ENCODE results near the gene SEMA3C.

Gene SEMA3C

GRCh38 chr7:80760292-80760691 lies 158.6 kb downstream of the SEMA3C start:
- no peak for DNase-seq
- Mint-ChIP-seq H3K27ac (no peak overlapping the region), H3K36me3 (ENCODE audit: insufficient read depth) (no peaks in the 10 kb centered on the region), H3K4me1 (ENCODE audit: low read depth in 2 of 2) (no peaks in the 10 kb centered on the region), H3K9me3 (peaks cover 6 to 18% of the 10 kb centered on the region in 2 donors), H3K27me3 (no peaks in the 10 kb centered on the region), H3K4me3 (no peak overlapping the region)
- no peak for ATAC-seq (replicated peaks)

GRCh38 chr7:80752954-80753690 lies 165.7 kb downstream of the SEMA3C start:
- H3K27ac Mint-ChIP-seq = no peak overlapping the region
- no peaks in the 10 kb centered on the region for H3K27me3 Mint-ChIP-seq
- no peak overlapping the region for H3K4me3 Mint-ChIP-seq
- DNase-seq (no peak), ATAC-seq (replicated peaks) (no peak)
- H3K9me3 Mint-ChIP-seq = peaks cover 7 to 24% of the 10 kb centered on the region in 2 donors
- no peaks in the 10 kb centered on the region for H3K36me3 Mint-ChIP-seq (ENCODE audit: insufficient read depth)
- H3K4me1 Mint-ChIP-seq (ENCODE audit: low read depth in 2 of 2) = no peaks in the 10 kb centered on the region

DNA sequence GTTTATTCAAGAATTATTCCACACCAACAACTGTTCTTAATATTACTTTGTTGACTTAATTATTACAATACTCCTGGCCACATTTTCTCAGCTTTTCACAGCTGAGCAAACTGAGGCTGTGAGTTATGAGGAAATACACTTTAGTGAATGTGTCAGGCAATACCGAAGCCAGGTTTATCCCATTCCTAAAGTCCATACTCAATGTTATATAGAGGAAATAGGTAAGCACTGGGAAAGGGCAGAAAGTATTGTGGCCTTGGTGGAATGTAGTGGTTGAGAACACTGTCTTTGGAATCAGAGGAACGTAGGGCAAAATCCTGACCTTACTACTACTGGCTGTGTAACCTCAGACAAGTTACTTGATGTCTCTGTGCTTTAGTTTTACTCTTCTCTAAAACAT lies 169.6 kb downstream of the SEMA3C start:
- DNase-seq (no peak), ATAC-seq (replicated peaks) (no peak)
- Mint-ChIP-seq H3K9me3 (peaks cover 1 to 7% of the 10 kb centered on the region in 2 donors), H3K27me3 (no peaks in the 10 kb centered on the region), H3K4me3 (no peak overlapping the region), H3K4me1 (ENCODE audit: low read depth in 2 of 2) (no peaks in the 10 kb centered on the region), H3K36me3 (ENCODE audit: insufficient read depth) (no peaks in the 10 kb centered on the region), H3K27ac (no peak overlapping the region)

GRCh38 chr7:80748363-80749042 lies 170.3 kb downstream of the SEMA3C start:
- H3K4me1 Mint-ChIP-seq (ENCODE audit: low read depth in 2 of 2) = no peaks in the 10 kb centered on the region
- H3K27ac Mint-ChIP-seq = no peak overlapping the region
- ATAC-seq (replicated peaks) (no peak), DNase-seq (no peak)
- no peak overlapping the region for H3K4me3 Mint-ChIP-seq
- no peaks in the 10 kb centered on the region for H3K36me3 Mint-ChIP-seq (ENCODE audit: insufficient read depth)
- no peaks in the 10 kb centered on the region for H3K27me3 Mint-ChIP-seq
- peaks cover 1 to 7% of the 10 kb centered on the region in 2 donors for H3K9me3 Mint-ChIP-seq

- Mint-ChIP-seq H3K4me3 (no peak overlapping the region), H3K36me3 (ENCODE audit: insufficient read depth) (no peaks in the 10 kb centered on the region), H3K4me1 (ENCODE audit: low read depth in 2 of 2) (no peaks in the 10 kb centered on the region), H3K27me3 (no peaks in the 10 kb centered on the region), H3K9me3 (peaks cover 3 to 4% of the 10 kb centered on the region in 2 donors), H3K27ac (no peak overlapping the region)
- DNase-seq = no peak
- no peak for ATAC-seq (replicated peaks)
Measured at GRCh38 chr7:80740778-80741545, 177.9 kb downstream of the SEMA3C start.

DNA sequence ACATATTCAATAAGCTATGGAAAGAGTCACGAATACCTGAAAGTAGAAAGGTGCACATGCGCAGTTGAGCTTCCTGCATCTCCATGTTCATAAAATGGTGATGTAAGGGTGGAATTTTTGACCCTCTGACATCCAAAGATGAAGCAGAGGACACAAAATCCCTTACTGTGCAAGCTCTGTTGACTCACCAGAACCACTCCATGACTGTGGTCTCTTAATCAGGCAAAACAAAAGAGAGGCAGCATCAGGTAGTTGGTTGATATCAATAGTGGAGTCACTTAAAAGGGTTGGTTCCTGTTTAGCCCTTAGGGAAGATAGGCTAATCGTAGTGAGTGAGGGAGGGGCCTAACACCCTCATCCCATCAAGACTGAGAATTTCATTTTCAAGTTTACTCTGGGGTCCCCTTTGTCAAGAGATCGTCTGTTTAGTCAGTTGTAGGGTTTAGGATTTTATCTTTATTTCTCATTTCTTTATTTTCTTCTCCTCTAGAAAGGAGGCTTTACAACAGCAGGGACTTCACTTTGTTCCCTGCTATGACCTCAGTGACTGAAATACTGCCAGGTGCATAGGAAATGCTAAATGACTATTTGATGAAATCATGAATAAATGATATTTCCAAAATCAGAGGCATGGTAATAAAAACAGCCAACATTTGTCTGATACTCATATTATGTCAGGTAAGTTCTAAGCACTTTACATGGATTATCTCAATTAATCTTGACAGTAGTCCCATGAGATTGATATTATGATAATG lies 182.3 kb downstream of the SEMA3C start:
- ATAC-seq (replicated peaks) (no peak), DNase-seq (no peak)
- Mint-ChIP-seq H3K27me3 (no peaks in the 10 kb centered on the region), H3K4me3 (no peak overlapping the region), H3K9me3 (peaks cover 6 to 29% of the 10 kb centered on the region in 2 donors), H3K27ac (no peak overlapping the region), H3K36me3 (ENCODE audit: insufficient read depth) (no peaks in the 10 kb centered on the region), H3K4me1 (ENCODE audit: low read depth in 2 of 2) (no peaks in the 10 kb centered on the region)

GRCh38 chr7:80735330-80735729 lies 183.5 kb downstream of the SEMA3C start:
- no peak for DNase-seq
- Mint-ChIP-seq H3K4me1 (ENCODE audit: low read depth in 2 of 2) (no peaks in the 10 kb centered on the region), H3K9me3 (peaks cover 8 to 29% of the 10 kb centered on the region in 2 donors), H3K27me3 (no peaks in the 10 kb centered on the region), H3K4me3 (no peak overlapping the region), H3K27ac (no peak overlapping the region), H3K36me3 (ENCODE audit: insufficient read depth) (no peaks in the 10 kb centered on the region)
- no peak for ATAC-seq (replicated peaks)

- no peaks in the 10 kb centered on the region for H3K27me3 Mint-ChIP-seq
- ATAC-seq (replicated peaks) (no peak), DNase-seq (no peak)
- H3K9me3 Mint-ChIP-seq = peaks cover 8 to 29% of the 10 kb centered on the region in 2 donors
- H3K4me3 Mint-ChIP-seq = no peak overlapping the region
- H3K36me3 Mint-ChIP-seq (ENCODE audit: insufficient read depth) = no peaks in the 10 kb centered on the region
- H3K27ac Mint-ChIP-seq = no peak overlapping the region
- H3K4me1 Mint-ChIP-seq (ENCODE audit: low read depth in 2 of 2) = no peaks in the 10 kb centered on the region
Measured at GRCh38 chr7:80734011-80734410, 184.8 kb downstream of the SEMA3C start.

DNA sequence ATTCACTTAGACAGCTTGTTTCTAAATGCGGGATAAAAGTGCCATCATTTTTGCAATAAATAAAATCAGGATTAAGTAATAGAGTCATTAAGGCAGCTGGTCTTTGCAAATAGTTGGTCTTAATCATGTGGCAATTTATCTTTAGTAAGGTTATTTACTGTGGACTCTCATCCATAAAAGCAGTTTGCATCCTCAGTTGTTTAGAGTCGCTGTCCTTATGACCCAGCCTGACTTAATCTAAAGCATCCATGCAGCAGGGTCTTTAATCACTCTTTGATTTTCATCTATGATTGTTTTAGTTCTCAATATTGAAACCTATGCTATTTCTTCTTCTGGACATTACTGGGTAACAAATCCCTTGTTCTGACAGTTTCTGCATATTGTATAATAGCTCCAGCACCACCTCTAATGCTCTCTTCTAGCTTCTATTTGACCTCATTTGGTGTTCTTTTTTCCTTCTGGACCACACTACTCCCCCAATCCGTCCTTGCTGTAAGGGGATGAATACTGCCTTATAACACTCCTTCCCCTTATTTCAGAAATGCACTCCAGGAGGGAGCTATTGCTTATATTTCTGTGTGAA lies 185.4 kb downstream of the SEMA3C start:
- H3K27me3 Mint-ChIP-seq = no peaks in the 10 kb centered on the region
- no peaks in the 10 kb centered on the region for H3K4me1 Mint-ChIP-seq (ENCODE audit: low read depth in 2 of 2)
- H3K4me3 Mint-ChIP-seq = no peak overlapping the region
- no peak for ATAC-seq (replicated peaks)
- DNase-seq = no peak
- H3K9me3 Mint-ChIP-seq = peaks cover 8 to 29% of the 10 kb centered on the region in 2 donors
- no peak overlapping the region for H3K27ac Mint-ChIP-seq
- H3K36me3 Mint-ChIP-seq (ENCODE audit: insufficient read depth) = no peaks in the 10 kb centered on the region

DNA sequence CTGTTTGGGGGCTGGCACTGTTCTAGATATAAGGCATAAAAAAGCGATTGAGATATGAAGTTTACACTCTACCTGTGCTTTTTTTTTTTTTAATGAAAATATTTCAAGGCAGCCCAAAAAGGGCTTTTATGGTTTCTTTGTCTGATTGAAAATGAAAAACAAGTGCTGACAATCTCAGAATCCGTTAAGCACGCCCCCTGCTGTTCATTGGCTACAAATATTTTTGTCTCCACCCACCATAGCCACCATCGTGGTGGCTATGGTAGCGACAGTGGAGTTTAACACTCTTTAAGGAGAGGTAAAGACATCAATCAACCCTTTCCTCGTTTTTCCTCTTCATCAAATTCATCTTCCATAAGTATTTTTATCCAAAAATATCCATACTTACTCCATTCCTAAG lies 186.2 kb downstream of the SEMA3C start:
- Mint-ChIP-seq H3K4me1 (ENCODE audit: low read depth in 2 of 2) (no peaks in the 10 kb centered on the region), H3K9me3 (peaks cover 7 to 29% of the 10 kb centered on the region in 2 donors), H3K27ac (no peak overlapping the region), H3K27me3 (no peaks in the 10 kb centered on the region), H3K36me3 (ENCODE audit: insufficient read depth) (no peaks in the 10 kb centered on the region), H3K4me3 (no peak overlapping the region)
- DNase-seq (no peak), ATAC-seq (replicated peaks) (no peak)

DNA sequence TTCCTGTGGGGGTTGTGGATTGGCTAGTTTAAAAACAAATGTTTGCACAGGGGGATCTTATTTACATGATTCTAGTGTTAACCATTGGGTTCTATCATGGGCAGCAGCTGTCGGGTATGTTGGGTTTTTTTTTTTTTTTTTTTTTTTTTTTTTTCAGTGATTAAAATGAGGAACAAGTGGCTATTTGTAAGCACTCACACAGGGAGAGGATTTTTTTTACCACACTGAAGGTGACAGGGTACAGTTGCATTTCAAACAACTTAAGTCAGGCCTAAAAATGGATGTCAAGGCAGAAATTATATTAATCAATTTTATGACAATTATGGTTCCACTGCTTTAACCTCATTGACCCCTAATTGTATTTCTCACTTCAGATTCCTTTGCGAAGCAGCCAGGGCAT lies 187.6 kb downstream of the SEMA3C start:
- no peak for DNase-seq
- H3K4me3 Mint-ChIP-seq = no peak overlapping the region
- H3K9me3 Mint-ChIP-seq = peaks cover 4 to 29% of the 10 kb centered on the region in 2 donors
- H3K4me1 Mint-ChIP-seq (ENCODE audit: low read depth in 2 of 2) = no peaks in the 10 kb centered on the region
- no peaks in the 10 kb centered on the region for H3K27me3 Mint-ChIP-seq
- H3K36me3 Mint-ChIP-seq (ENCODE audit: insufficient read depth) = no peaks in the 10 kb centered on the region
- no peak overlapping the region for H3K27ac Mint-ChIP-seq
- no peak for ATAC-seq (replicated peaks)

DNA sequence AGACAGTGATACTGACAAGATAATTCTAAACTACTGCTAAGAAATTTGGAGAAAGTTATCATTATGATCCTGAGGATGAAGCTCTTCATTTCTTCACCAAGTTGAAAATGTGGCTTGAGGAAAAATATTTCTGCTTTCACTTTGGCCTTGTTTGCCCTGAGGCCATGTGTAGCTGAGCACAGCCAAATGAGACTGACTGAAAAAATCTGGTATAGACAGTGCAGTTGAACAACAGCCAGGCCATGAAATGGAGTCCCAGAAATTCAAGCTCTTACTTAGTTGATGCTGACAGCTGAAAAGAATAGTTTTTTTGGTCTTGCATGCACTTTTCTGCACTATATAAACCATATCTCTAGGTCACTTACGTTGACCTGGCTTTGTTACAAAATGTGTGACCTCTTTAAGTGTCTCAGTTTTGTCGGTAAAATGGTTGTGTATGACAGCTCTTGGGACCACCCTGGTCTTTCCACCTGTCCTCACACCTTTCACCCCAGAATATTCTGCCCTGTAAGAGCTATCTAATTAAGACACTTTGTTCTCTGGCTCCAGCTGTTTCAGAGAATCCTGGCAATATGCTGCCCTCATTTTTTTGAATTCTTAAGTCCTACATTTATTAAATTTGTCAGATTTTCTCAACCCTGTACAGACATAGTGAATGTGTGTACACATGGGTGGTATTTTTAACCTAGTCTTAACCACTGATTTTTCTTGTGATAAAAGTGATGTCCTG lies 189.1 kb downstream of the SEMA3C start:
- Mint-ChIP-seq H3K4me3 (no peak overlapping the region), H3K27me3 (no peaks in the 10 kb centered on the region)

More for the DNA sequence above, 189.1 kb downstream of the SEMA3C start:
- Mint-ChIP-seq H3K27ac (no peak overlapping the region), H3K9me3 (peaks cover 5 to 14% of the 10 kb centered on the region in 2 donors), H3K4me1 (ENCODE audit: low read depth in 2 of 2) (no peaks in the 10 kb centered on the region), H3K36me3 (ENCODE audit: insufficient read depth) (no peaks in the 10 kb centered on the region)
- ATAC-seq (replicated peaks) = no peak
- no peak for DNase-seq

Measured in effector memory CD8-positive, alpha-beta T cell (primary cell).